Colonic mucosa (tissue), 4 donors: ENCODE data around the gene NKAIN2. TPM values are rescaled to one million over a fixed set of nuclear protein-coding genes. Genes with fewer than 3 reads are reported as not detected.

Experiments
- DNase-seq: peaks from one replicate; pipeline ENCODE4 v3.0.0-alpha.2; 2020
- H3K27ac ChIP-seq: fragments of 200-600 bp; one replicate; pipeline ENCODE4 v1.8.0; 2021
- H3K27me3 ChIP-seq: fragments of 200-600 bp; one replicate; pipeline ENCODE4 v1.8.0; 2021
- H3K36me3 ChIP-seq: fragments of 200-600 bp; one replicate; pipeline ENCODE4 v1.8.0; 2021
- H3K4me1 ChIP-seq: fragments of 200-600 bp; one replicate; pipeline ENCODE4 v1.8.0; 2021; ENCODE audit warnings: mild to moderate bottlenecking
- H3K4me3 ChIP-seq: fragments of 200-600 bp; one replicate; pipeline ENCODE4 v1.8.0; 2021
- H3K9ac ChIP-seq, 2 donors: one replicate each; pipeline ENCODE4 v1.7.0; 2013; ENCODE audit warnings: control low read depth in 2 of 2, low read depth in 2 of 2, low read length in 2 of 2
- H3K9me3 ChIP-seq: fragments of 200-600 bp; one replicate; pipeline ENCODE4 v1.8.0; 2021
- intact Hi-C: fragments of 100-400 bp; cut with DNase I; formaldehyde crosslinking; loops from one replicate; pipeline ENCODE4 v1.14.1; 2022
- total RNA-seq, 2 donors: library from RNA; stranded (reverse); fragmentation: NEBNext Ultra II Directional in 1 of 2; extraction: Animal tissue kit (Norgen Biotek cat#: 25700) in 1 of 2; gene quantifications; one replicate each; pipeline ENCODE4 v1.2.1, GENCODE V29; 2021
- TF ChIP-seq, protein P1 (sequence below): fragments of 200-600 bp; IDR thresholded peaks from one replicate; pipeline ENCODE4 v1.8.0; 2022; ENCODE audit warnings: antibody characterized with exemption, mild to moderate bottlenecking
- donor health status: healthy.
- donor health status: DM: no; HTN: no; CAD: no.
- donor health status: DM: no; HTN: no; CAD: no.

NKAIN2 gene
- total RNA-seq, 2 donors from 2014 or later = 0.21 TPM; not detected in 1

DNA sequence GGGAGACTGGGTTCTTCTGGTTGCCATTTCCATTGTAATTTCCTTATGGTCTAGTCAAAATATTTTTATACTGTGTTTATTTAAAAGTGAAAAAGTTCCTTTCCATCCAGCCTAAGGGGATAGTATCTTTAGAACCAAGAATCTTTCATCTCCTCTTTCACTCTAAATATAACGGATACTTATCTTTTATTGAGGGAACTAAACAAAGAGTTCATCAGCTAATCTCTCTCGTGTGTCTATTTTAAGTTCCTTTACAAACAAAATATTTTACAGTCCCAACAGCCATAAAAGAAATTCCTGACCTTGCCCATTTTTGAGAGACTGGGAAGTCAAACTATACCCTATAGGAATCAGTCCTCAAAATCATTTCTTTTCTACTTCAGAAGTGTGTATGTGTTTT, 232.7 kb downstream of the NKAIN2 start:
- DNase-seq = no peak
- Histone ChIP-seq H3K27ac (no peak overlapping the region), H3K27me3 (no peaks in the 10 kb centered on the region), H3K9ac (no peak overlapping the region), H3K9me3 (no peaks in the 10 kb centered on the region), H3K4me3 (no peak overlapping the region), H3K36me3 (no peaks in the 10 kb centered on the region), H3K4me1 (no peaks in the 10 kb centered on the region)
- TF ChIP-seq, protein P1, sequence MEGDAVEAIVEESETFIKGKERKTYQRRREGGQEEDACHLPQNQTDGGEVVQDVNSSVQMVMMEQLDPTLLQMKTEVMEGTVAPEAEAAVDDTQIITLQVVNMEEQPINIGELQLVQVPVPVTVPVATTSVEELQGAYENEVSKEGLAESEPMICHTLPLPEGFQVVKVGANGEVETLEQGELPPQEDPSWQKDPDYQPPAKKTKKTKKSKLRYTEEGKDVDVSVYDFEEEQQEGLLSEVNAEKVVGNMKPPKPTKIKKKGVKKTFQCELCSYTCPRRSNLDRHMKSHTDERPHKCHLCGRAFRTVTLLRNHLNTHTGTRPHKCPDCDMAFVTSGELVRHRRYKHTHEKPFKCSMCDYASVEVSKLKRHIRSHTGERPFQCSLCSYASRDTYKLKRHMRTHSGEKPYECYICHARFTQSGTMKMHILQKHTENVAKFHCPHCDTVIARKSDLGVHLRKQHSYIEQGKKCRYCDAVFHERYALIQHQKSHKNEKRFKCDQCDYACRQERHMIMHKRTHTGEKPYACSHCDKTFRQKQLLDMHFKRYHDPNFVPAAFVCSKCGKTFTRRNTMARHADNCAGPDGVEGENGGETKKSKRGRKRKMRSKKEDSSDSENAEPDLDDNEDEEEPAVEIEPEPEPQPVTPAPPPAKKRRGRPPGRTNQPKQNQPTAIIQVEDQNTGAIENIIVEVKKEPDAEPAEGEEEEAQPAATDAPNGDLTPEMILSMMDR = no peak
- intact Hi-C loops = no loop called here

DNA sequence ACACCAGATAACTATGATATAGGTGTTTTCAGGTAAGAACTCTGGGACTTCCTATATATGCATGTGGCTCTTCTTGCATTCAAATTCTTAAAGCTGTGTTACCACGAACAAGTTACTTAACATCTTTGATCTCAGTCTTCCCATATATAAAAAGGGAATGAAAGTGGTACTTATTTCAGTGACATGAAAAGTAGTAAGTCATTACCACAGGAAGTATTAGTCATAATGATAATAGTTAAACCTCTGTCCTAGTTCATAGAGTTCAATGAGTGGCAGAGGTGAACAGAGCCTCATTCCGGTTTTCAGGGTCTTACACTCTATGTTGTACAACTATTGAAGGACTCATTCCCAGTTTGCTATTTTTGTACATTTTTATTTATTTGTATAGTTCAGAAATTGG, 237.0 kb downstream of the NKAIN2 start:
- intact Hi-C loops = no loop called here
- TF ChIP-seq, protein P1 = no peak
- H3K27me3 ChIP-seq = no peaks in the 10 kb centered on the region
- no peaks in the 10 kb centered on the region for H3K36me3 ChIP-seq
- no peak overlapping the region for H3K4me3 ChIP-seq
- no peak overlapping the region for H3K27ac ChIP-seq
- no peaks in the 10 kb centered on the region for H3K9me3 ChIP-seq
- H3K4me1 ChIP-seq = no peaks in the 10 kb centered on the region
- no peak overlapping the region for H3K9ac ChIP-seq
- DNase-seq = no peak

DNA sequence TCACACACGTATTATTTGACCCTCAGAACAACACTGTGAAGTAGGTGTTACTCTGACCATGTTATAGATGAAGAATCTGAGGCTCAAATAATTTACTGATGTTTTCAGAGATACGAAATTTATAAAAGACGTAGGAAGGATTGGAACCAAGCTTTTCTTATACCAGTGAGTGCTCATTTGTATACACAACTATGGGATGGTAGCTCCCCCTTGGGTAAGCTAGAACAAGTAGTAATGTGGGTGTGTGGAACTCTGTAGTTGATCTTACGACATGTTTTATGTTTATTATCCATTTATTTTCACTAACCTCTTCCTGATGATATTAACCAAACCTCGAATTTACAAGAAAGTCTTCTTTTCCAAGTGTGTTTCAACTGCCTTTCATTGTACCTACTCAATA, 248.5 kb downstream of the NKAIN2 start:
- H3K27ac ChIP-seq = no peak overlapping the region
- H3K36me3 ChIP-seq = no peaks in the 10 kb centered on the region
- DNase-seq = no peak
- no peak overlapping the region for H3K4me3 ChIP-seq
- H3K27me3 ChIP-seq = no peaks in the 10 kb centered on the region
- H3K9ac ChIP-seq = no peak overlapping the region
- H3K9me3 ChIP-seq = no peaks in the 10 kb centered on the region
- TF ChIP-seq, protein P1 = no peak
- intact Hi-C loops = no loop called here
- no peaks in the 10 kb centered on the region for H3K4me1 ChIP-seq

DNA sequence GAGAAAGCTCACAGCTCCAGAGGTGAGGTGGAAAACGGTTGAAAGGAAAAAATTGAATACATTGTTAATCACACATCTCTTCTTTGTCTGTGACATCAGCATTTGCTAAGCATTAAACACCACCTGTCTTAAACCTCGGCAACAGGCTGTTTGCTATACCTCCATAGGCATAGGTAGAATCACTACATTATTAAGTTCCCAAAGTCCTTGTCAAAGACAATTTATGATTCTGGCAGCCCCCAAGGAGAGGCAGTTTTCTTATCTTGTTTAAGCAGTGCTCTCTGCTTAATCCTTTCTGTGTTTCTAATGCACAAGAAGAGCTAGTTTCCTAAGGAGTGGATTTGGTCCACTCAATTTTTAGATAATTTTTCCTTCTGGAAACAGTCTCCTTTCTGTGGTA, 249.7 kb downstream of the NKAIN2 start:
- no peak overlapping the region for H3K4me3 ChIP-seq
- intact Hi-C loops = no loop called here

DNA sequence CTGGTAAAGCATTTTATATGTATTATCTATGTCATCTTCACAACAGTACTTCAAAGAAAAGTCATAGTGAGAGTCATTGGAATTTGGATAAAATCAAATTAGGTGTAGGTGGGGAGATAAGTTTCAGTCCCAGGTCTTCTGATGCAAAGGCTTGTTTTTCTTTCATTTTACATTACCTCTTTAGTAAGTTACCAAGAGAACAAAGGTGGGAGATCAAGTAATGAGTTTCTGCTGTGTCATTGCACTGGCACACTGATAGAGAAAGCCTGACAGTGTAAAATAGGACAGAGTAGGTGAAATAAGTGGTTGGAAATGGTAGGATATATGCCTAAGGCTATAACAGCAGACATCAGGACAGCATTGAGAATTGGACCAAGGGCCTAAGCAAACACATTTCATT, 250.4 kb downstream of the NKAIN2 start:
- H3K27me3 ChIP-seq = no peaks in the 10 kb centered on the region
- intact Hi-C loops = no loop called here
- TF ChIP-seq, protein P1 = no peak
- no peak overlapping the region for H3K27ac ChIP-seq
- no peaks in the 10 kb centered on the region for H3K36me3 ChIP-seq
- no peaks in the 10 kb centered on the region for H3K4me1 ChIP-seq
- no peaks in the 10 kb centered on the region for H3K9me3 ChIP-seq
- DNase-seq = no peak
- no peak overlapping the region for H3K9ac ChIP-seq
- H3K4me3 ChIP-seq = no peak overlapping the region

More for the DNA sequence above, 249.7 kb downstream of the NKAIN2 start:
- H3K27me3 ChIP-seq = no peaks in the 10 kb centered on the region
- DNase-seq = no peak
- H3K9me3 ChIP-seq = no peaks in the 10 kb centered on the region
- H3K27ac ChIP-seq = no peak overlapping the region
- no peak overlapping the region for H3K9ac ChIP-seq
- H3K4me1 ChIP-seq = no peaks in the 10 kb centered on the region
- H3K36me3 ChIP-seq = no peaks in the 10 kb centered on the region
- TF ChIP-seq, protein P1 = no peak

DNA sequence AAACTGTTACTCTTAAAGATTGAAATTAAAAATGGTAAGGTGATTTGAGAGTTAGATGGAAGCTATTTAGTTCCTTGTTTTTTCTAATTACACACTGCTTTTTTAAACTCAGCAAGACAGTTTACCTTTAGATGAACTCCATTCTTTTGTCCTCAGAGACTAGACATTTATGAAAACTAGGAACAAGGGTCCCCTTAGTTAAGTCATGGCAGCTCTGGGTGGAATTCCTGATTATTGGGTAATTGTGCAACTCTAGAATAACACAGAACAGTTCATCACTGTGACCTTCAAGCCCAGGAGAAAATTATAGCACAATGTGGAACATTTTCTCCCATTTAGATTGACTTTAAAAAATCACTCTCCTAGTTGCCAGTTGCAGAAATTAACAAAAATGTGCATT, 251.7 kb downstream of the NKAIN2 start:
- Histone ChIP-seq H3K9me3 (no peaks in the 10 kb centered on the region), H3K27me3 (no peaks in the 10 kb centered on the region), H3K27ac (no peak overlapping the region), H3K9ac (no peak overlapping the region), H3K36me3 (no peaks in the 10 kb centered on the region), H3K4me1 (no peaks in the 10 kb centered on the region), H3K4me3 (no peak overlapping the region)
- intact Hi-C loops = no loop called here
- DNase-seq = no peak
- TF ChIP-seq, protein P1 = no peak
